ENCODE measurements around the gene ADCY10. TPM values are rescaled to one million over a fixed set of nuclear protein-coding genes. Genes with fewer than 3 reads are reported as not detected.

The ADCY10 gene
- total and polyA plus RNA-seq, 7 donors, result 0.14 to 0.92 (median 0.28) TPM; not detected in 2

DNA sequence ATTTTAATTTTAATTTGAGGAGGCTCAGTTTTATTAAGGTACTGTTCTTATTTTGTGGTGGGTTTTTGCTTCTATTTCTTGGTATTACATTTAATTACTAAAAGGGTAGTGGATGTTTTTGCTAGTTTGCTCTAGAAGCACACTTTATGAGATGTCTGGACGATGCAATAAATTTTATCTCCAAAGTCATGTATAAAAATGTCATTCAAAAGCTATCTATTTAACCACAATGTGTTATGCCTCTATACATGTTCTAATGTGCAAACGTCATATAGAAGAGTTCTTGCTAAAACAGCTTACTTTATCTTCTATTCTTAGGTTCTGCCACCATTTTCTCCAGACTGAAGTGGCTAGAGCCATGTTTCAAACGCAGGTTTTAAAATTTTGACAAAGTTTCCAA, 35.9 kb upstream of the ADCY10 start:
- no peak overlapping the region for H3K4me3 ChIP-seq
- H3K4me1 ChIP-seq, result peaks cover 0 to 43% (median 21%) of the 10 kb centered on the region in 4 donors
- WGBS, 2 donors, result 46 to 78% methylated on average over 3 of the region's 3 CpGs
- TF ChIP-seq POLR2A (IDR thresholded peaks at IDR 0.05) (no peak), EP300 (IDR thresholded peaks at IDR 0.05) (no peak), POLR2AphosphoS5 (IDR thresholded peaks at IDR 0.05) (no peak)
- TF ChIP-seq, protein P1, sequence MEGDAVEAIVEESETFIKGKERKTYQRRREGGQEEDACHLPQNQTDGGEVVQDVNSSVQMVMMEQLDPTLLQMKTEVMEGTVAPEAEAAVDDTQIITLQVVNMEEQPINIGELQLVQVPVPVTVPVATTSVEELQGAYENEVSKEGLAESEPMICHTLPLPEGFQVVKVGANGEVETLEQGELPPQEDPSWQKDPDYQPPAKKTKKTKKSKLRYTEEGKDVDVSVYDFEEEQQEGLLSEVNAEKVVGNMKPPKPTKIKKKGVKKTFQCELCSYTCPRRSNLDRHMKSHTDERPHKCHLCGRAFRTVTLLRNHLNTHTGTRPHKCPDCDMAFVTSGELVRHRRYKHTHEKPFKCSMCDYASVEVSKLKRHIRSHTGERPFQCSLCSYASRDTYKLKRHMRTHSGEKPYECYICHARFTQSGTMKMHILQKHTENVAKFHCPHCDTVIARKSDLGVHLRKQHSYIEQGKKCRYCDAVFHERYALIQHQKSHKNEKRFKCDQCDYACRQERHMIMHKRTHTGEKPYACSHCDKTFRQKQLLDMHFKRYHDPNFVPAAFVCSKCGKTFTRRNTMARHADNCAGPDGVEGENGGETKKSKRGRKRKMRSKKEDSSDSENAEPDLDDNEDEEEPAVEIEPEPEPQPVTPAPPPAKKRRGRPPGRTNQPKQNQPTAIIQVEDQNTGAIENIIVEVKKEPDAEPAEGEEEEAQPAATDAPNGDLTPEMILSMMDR (IDR thresholded peaks at IDR 0.05), result no peak
- H3K27ac ChIP-seq, result no peak overlapping the region
- no peaks in the 10 kb centered on the region for H3K9me3 ChIP-seq
- no peak for DNase-seq
- peaks cover 0 to 28% (median 13%) of the 10 kb centered on the region in 4 donors for H3K36me3 ChIP-seq
- intact Hi-C loops (cut with DNase I), result no loop called here
- no peaks in the 10 kb centered on the region for H3K27me3 ChIP-seq

DNA sequence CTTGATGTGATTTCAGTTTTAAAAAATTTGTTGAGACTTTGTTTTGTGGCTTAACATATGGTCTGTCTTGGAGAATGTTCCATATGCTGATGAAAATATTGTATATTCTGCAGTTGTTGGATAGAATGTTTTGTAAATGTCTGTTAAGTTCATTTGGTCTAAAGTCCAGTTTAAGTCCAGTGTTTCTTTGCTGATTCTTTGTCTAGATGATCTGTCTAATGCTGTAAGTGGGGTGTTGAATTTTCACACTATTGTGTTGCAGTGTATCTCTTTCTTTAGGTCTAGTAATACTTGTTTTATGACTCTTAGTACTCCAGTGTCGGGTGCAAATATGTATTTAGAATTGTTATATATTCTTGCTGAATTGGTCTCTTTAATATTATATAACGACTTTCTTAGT, 33.8 kb upstream of the ADCY10 start:
- no peak overlapping the region for H3K4me3 ChIP-seq
- no peaks in the 10 kb centered on the region for H3K27me3 ChIP-seq
- TF ChIP-seq POLR2A (IDR thresholded peaks at IDR 0.05) (no peak), POLR2AphosphoS5 (IDR thresholded peaks at IDR 0.05) (no peak)
- TF ChIP-seq, protein P1 (IDR thresholded peaks at IDR 0.05), result no peak
- H3K4me1 ChIP-seq, result peaks cover 0 to 50% (median 24%) of the 10 kb centered on the region in 4 donors
- H3K27ac ChIP-seq, result no peak overlapping the region
- 17 to 72% methylated on average over 2 of the region's 2 CpGs for WGBS, 2 donors
- no peaks in the 10 kb centered on the region for H3K9me3 ChIP-seq
- DNase-seq, result no peak
- H3K36me3 ChIP-seq, result peaks cover 0 to 8% (median 6%) of the 10 kb centered on the region in 4 donors
- intact Hi-C loops (cut with DNase I), result no loop called here

DNA sequence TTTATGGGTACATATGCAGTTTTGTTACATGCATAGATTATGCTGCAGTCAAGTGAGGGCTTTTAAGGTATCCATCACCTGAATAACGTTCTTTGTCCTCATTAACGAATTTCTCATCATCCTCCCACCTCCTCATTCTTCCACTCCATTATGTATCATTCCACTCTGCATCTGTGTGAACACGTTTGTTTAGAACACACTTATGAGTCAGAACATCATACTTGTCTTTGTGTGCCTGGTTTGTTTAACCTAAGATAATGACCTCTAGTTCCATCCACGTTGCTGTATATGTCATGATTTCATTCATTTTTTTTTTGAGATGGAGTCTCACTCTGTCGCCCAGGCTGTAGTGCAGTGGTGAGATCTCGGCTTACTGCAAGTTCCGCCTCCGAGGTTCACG, 29.6 kb upstream of the ADCY10 start:
- no peak overlapping the region for H3K27ac ChIP-seq
- H3K9me3 ChIP-seq, result no peaks in the 10 kb centered on the region
- no peaks in the 10 kb centered on the region for H3K36me3 ChIP-seq
- peaks cover 0 to 43% (median 29%) of the 10 kb centered on the region in 4 donors for H3K4me1 ChIP-seq
- no peak for TF ChIP-seq POLR2AphosphoS5 (IDR thresholded peaks at IDR 0.05)
- TF ChIP-seq EP300 (IDR thresholded peaks at IDR 0.05), result no peak
- TF ChIP-seq, protein P1 (IDR thresholded peaks at IDR 0.05), result no peak
- TF ChIP-seq POLR2A (IDR thresholded peaks at IDR 0.05), result no peak
- H3K27me3 ChIP-seq, result no peaks in the 10 kb centered on the region
- H3K4me3 ChIP-seq, result no peak overlapping the region
- WGBS, 2 donors, result 88 to 92% methylated on average over 9 of the region's 9 CpGs
- intact Hi-C loops (cut with DNase I), result no loop called here
- no peak for DNase-seq

DNA sequence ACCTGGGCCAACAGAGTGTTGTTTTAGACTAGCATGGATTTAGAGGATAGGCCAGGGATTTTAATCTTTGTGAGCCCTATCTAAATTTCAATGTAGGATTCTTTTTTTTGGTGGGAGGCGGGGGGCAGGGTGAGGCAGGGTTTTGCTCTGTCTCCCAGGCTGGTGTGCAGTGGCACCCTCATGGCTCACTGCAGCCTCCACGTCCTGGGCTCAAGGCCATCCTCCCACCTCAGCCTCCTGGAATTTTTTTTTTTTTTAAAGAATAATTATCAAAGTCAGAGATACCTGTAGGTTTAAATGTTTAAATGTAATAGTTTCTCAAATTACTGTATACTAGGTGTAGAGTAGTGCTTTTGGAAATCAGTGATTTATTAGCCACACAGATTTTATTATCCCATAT, 26.3 kb upstream of the ADCY10 start:
- Histone ChIP-seq H3K27me3 (no peaks in the 10 kb centered on the region), H3K4me1 (peaks cover 0 to 39% (median 29%) of the 10 kb centered on the region in 4 donors), H3K4me3 (no peak overlapping the region), H3K9me3 (no peaks in the 10 kb centered on the region), H3K27ac (no peak overlapping the region), H3K36me3 (no peaks in the 10 kb centered on the region)
- DNase-seq, result no peak
- intact Hi-C loops (cut with DNase I), result no loop called here
- WGBS, 2 donors, result 95 to 96% methylated on average over 2 of the region's 2 CpGs
- TF ChIP-seq EP300 (IDR thresholded peaks at IDR 0.05) (no peak), POLR2A (IDR thresholded peaks at IDR 0.05) (no peak), POLR2AphosphoS5 (IDR thresholded peaks at IDR 0.05) (no peak)
- TF ChIP-seq, protein P1 (IDR thresholded peaks at IDR 0.05), result no peak

DNA sequence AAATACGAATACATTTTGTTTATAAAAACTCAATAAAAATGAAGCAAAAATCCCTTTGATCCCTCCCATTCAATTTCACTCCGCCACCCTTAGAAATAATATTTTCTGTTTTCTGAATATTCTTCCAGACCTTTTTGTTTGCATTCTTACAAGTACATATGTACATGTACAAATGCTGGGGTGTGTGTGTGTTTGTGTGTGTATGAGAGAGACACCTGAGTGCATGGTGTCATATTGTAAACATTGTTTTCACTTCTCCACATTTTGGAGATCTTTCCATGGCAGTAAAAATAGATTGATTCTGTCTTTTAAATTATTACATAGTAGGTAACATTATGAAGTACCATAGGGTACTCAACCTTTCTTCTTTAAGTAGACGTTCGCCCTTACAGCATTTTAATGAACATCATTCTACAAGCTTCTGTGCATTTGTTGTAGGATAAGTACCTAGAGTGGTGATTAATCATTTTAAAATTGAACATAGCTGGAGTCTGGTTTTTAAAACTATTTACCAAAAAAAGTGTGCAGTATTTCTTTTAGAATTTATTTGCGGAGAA, 24.2 kb upstream of the ADCY10 start:
- no peak for TF ChIP-seq EP300 (IDR thresholded peaks at IDR 0.05)
- no peak for TF ChIP-seq POLR2AphosphoS5 (IDR thresholded peaks at IDR 0.05)
- TF ChIP-seq, protein P1 (IDR thresholded peaks at IDR 0.05), result no peak
- TF ChIP-seq POLR2A (IDR thresholded peaks at IDR 0.05), result no peak
- no peak for DNase-seq
- H3K36me3 ChIP-seq, result no peaks in the 10 kb centered on the region
- WGBS, 2 donors, result 21 to 50% methylated on average over 5 of the region's 5 CpGs
- intact Hi-C loops (cut with DNase I), result loop anchor here (5.0 kb wide), 5 partner anchors 144 to 716 kb away; partner anchors contain the start of genes MPZL1, POU2F1 and TIPRL
- no peaks in the 10 kb centered on the region for H3K9me3 ChIP-seq
- H3K4me3 ChIP-seq, result peak overlapping the region; percentile 70 to 99 (median 86)
- H3K27ac ChIP-seq, result peak overlapping the region; percentile 95 to 99 (median 96)
- no peaks in the 10 kb centered on the region for H3K27me3 ChIP-seq
- H3K4me1 ChIP-seq, result peaks cover 0 to 54% (median 39%) of the 10 kb centered on the region in 4 donors

Measured in sigmoid colon (tissue), 7 donors.